Peyer's patch (tissue), 4 donors: ENCODE measurements around the gene GKN1.

Source experiments
- POLR2A ChIP-seq, 2 donors: fragments of 450-650 bp; IDR thresholded peaks; one replicate each; pipeline ENCODE4 v1.5.1; 2017; ENCODE audit warnings: antibody characterized with exemption in 2 of 2, mild to moderate bottlenecking in 2 of 2, moderate library complexity in 2 of 2
- TF ChIP-seq, protein P1 (sequence below), 6 experiments: fragments of 450-650 bp in 4 of 6; fragments of 200-600 bp in 2 of 6; sonication (generic) in 1 of 6; IDR thresholded peaks; one replicate each; pipeline ENCODE4 v1.5.1; 2017 to 2019; ENCODE audit warnings: antibody characterized with exemption in 6 of 6, mild to moderate bottlenecking in 3 of 6, moderate library complexity in 1 of 6

DNA sequence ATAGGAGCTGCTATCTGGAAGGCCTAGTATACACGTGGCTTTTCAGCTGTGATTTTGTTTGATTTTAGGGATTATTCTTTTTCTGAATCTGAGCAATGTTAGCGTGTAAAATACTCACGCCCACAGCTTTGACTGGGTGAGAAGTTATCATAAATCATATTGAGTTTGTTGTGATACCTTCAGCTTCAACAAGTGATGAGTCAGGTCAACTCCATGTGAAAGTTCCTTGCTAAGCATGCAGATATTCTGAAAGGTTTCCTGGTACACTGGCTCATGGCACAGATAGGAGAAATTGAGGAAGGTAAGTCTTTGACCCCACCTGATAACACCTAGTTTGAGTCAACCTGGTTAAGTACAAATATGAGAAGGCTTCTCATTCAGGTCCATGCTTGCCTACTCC is at the start of gene GKN1:
- TF ChIP-seq, protein P1, sequence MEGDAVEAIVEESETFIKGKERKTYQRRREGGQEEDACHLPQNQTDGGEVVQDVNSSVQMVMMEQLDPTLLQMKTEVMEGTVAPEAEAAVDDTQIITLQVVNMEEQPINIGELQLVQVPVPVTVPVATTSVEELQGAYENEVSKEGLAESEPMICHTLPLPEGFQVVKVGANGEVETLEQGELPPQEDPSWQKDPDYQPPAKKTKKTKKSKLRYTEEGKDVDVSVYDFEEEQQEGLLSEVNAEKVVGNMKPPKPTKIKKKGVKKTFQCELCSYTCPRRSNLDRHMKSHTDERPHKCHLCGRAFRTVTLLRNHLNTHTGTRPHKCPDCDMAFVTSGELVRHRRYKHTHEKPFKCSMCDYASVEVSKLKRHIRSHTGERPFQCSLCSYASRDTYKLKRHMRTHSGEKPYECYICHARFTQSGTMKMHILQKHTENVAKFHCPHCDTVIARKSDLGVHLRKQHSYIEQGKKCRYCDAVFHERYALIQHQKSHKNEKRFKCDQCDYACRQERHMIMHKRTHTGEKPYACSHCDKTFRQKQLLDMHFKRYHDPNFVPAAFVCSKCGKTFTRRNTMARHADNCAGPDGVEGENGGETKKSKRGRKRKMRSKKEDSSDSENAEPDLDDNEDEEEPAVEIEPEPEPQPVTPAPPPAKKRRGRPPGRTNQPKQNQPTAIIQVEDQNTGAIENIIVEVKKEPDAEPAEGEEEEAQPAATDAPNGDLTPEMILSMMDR (IDR thresholded peaks at IDR 0.05), result no peak
- no peak for TF ChIP-seq POLR2A (IDR thresholded peaks at IDR 0.05)
